HG03457 (cell line): ENCODE data around the gene OR5B21.

Experiments used
- ATAC-seq: cut with Tn5 transposase; IDR thresholded peaks from one replicate; pipeline ENCODE4 v1.9.1; 2021; ENCODE audit warnings: moderate number of reproducible peaks; ENCODE audit not compliant: unreplicated experiment

The OR5B21 gene

DNA sequence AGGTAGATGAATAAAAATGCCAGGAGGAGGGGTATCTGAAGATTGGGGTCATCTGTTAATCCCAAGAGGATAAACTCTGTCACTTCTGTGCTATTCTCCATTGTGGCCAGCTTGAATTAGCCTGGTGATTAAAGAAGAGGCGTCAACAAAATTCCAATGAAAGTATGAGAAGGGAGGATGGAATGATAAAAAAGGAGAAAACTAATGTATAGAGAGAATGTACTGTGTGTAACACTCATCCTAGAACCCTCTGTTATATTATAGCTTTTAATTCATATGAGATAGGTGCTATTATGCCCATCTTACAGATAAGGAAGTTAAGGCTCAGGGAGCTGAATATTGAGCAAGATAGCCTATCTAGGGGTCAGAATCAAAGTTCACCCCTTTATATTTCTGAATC, at the start of gene OR5B21:
TSS of gene OR5B21 (minus strand) at position 101 of the 400 bp plus-strand sequence. CDS start at position 101, 0 bp downstream.
- ATAC-seq: no peak

DNA sequence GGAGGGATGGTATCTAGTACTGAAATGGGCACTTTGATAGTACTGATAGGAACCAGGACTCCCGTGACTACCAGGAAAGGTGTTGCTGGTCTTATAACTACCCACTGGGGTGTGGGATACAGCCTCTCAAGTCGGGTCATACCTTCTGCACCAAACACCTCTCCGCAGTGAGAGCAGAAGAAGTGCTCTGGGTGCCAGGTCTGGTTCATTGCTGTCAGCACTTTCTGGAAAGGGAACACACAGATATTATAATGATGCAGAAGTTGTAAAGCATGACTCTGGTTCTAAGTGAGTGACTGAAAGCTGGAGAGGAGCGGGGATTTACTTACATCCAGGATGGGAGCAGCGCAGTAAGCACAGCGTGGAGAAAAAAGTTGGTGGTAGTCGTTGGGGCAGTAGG, 41.7 kb upstream of the OR5B21 start:
- ATAC-seq: no peak

DNA sequence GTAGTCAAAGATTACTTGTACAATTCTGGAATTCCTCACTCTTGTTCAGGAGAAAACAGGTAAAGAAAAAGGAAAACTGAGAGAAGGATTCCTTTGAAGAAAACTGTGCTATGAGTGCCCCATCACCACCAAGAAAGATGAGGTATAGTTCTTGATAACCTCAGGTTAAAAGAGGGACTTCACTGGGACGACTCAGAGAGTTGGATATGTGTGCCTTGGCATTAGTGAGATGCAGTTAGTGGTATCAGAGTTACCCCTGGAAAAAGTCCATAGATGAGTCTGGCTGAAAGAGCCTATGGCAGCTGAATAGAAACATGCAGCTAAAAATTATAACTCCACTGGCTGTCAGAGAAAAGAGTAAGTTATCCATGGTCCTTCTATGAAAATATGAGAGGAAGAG, 38.9 kb upstream of the OR5B21 start:
- no peak for ATAC-seq

DNA sequence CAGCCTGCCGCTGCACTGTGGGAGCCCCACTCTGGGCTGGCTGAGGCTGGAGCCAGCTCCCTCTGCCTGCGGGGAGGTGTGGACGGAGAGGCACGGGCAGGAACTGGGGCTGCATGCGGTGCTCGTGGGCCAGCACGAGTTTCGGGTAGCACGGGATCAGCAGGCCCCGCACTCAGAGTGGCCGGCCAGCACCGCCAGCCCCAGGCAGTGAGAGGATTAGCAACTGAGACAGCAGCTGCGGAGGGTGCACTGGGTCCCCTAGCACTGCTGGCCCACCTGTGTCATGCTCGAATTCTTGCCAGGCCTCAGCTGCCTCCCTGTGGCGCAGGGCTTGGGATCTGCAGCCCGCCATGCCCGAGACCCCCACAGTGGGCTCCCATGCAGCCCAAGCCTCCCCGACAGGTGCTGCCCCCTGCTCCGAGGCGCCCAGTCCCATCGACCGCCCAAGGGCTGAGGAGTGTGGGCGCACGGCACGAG, 24.0 kb upstream of the OR5B21 start:
- ATAC-seq: no peak

- ATAC-seq: no peak
These were observed 22.3 kb upstream of the OR5B21 start for GRCh38 chr11:58530236-58530635.

- ATAC-seq: no peak
These were observed 19.5 kb upstream of the OR5B21 start for GRCh38 chr11:58527429-58527828.

DNA sequence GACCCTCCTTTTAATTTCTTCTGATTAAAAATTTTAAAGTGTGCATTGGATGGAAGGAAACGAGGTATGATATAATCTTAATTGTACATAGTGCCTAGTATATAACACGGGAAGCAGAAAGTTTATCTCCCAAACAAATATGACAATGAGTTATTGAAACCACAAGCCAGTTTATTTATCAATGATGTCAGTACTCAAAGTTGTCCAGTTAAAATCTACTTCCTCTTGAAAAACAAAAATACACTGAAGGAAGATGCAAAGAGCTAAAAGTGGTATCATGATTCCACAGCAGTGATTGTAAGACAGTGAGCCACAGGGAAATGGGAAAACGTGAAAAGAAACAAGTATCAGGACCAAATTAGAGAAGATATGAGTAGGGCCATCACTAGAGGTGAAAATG, 18.8 kb upstream of the OR5B21 start:
- no peak for ATAC-seq

DNA sequence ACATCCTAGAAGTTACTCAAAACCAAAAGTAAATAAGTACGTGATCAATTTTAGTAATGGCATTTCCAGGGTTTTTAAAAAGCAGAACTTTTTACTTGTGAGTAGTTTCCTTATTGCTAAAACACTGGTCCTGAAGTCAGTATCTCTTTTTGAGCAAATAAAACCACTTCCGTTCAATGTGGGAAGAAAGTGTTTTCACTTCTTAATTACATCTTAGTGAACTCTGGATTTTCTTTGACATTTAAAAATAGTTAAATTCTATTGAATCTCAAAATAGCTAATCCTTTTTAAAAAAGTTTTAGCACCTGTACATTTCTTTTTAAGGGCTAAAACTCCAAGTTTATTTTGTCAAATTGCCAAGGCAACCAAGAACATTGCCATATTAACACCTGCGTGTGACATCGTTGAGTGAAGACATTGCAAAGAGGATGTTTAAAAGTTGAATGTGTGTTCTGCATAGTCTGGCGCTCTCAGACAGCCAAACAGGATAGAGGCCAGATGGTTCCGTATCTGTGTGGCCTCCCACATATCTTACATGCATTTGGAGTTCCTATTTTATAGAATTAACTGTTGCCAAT, 17.2 kb upstream of the OR5B21 start:
- ATAC-seq: peak; percentile 82

DNA sequence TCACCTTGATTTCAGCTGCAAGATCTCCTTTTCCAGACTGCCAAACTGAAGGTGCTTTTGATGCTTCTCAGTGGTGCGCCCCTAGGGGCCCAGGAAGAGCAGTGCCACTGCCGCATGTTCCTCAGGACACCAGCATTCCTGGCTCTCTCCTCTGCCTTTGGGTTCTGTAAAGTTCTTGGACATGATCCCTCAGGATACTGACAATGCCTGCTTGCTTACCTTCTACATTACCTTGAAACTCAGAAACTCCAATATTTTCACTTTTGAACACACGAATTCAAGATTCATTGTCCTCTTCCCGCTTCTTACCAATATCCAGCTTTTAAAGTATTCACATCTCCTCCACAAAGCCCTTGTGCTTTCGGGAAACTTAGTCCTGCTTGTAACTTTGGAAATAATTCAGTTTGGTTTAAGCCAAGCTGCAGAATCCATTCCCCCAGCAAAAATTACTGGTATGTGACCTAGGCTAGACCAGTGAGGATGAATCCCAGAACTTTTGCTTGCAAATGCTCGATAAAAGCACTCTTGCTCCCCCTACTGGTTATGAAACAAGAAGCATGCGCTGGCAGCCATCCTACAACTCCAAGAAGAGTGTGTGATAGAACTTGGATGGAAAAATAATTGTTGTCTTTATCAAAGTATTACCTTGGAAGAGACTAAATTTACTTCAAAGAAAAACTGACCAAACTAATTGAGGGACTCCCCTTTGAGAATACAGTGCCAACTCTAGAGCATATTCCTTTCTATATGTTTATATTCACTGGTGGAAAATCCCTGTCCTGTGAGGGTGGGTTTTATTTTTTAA, 16.5 kb upstream of the OR5B21 start:
- peak; percentile 29 for ATAC-seq

- no peak for ATAC-seq
These were observed 6.0 kb upstream of the OR5B21 start for GRCh38 chr11:58513747-58514367.

- no peak for ATAC-seq
These were observed 3.7 kb upstream of the OR5B21 start for GRCh38 chr11:58511636-58512035.

GRCh38 chr11:58509748-58510147, 1.8 kb upstream of the OR5B21 start:
- ATAC-seq: no peak

DNA sequence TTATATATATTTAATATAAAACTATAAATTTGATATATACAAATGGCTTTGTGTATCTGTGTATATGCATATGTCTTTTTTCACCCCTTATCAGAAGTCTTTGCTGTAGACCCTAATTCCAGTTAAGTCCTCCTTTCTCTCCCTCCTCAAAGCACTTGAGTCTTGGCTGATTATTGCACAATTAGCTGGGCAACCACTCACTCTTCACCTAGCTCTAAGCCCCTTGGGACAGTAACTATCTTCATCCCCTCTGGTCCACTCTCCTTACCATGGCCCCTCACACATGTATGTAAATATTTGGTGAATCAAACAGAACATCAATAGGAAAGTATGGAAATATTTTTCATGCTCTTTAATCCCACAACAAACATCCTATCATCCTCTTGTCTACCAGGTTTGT, 909 bp upstream of the OR5B21 start:
- no peak for ATAC-seq

GRCh38 chr11:58507355-58507754, 550 bp downstream of the OR5B21 start:
- no peak for ATAC-seq

DNA sequence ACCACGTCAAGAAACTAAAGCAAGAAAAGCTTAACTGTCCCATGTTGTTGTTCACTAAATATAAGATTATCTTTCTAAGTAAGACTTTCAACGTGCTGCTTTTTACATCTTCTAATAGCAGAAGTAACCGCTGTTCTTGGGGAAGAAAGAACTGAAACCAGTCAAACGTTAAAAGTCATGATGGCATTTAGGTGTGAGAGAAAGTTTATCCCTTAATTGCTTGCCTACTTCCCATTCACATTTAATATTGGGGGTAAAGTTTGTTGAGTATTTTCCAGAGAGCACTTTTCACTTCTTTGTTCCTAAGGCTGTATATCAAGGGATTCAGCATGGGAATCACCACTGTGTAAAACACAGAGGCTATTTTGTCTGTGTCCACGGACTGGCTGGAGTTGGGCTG, 970 bp downstream of the OR5B21 start:
- no peak for ATAC-seq

GRCh38 chr11:58505849-58506248, 2.1 kb downstream of the OR5B21 start:
- no peak for ATAC-seq

DNA sequence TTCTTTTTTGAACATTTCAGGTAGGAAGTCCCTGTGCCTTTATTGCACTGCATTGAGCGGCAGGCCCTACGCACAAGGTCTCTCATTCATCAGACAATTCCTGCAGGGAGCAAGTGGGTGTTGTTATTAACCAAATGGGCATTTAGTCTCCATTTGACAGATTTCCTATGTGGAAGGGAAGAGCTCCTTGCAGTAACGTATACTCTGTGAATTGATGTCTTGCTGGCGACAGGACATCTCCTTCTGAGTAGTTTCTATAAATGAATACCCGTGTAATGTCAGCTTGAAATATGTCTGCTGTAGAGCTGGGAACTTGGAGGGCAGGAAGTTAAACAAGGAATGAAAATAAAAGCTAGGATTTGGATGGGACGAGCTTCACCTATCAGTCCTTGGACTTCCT, 3.7 kb downstream of the OR5B21 start:
- ATAC-seq: no peak

DNA sequence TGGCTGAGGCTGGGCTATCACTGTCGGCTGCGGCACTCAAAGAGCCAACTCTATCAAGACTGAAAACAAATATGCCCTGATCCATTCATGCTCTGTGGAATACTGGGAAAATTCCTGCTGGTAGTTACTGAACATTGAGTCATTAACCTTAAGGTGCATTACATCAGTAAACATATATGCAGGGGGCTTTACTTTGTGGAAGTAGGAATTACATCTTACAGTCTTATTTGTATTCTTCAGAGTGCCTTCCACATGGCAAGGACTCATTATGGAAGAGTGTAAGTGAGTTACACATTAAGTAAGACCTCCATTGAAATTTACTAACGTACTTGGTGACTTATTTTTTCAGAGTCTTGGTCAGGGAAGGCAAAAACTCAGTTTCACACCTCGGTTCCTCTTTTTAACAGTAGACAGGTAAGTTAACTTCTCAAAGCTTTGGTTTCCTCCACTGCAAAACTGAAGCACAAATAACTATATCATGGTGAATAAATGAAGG, 4.5 kb downstream of the OR5B21 start:
- peak; percentile 94 for ATAC-seq

- no peak for ATAC-seq
These were observed 5.9 kb downstream of the OR5B21 start for GRCh38 chr11:58502004-58502403.

DNA sequence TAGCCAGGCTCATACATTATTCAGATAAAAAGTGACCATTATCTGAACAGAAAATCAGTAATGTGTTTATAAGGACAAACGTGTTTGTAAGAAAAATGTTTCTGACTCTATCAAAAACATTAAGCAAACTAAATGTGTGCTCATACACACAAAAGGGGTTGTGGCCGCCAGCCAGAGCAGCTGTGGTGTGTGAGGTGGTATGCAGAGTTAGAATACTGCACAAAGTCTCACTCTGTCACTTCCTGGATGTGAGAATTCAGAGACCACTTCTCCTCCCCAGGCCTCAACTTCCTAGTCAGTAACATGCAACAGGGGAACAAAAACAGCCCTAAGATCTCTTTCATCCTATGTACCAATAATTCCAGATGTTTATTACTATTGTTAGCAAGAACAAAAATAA, 9.4 kb downstream of the OR5B21 start:
- no peak for ATAC-seq

GRCh38 chr11:58497951-58498350, 10.0 kb downstream of the OR5B21 start:
- ATAC-seq: no peak

DNA sequence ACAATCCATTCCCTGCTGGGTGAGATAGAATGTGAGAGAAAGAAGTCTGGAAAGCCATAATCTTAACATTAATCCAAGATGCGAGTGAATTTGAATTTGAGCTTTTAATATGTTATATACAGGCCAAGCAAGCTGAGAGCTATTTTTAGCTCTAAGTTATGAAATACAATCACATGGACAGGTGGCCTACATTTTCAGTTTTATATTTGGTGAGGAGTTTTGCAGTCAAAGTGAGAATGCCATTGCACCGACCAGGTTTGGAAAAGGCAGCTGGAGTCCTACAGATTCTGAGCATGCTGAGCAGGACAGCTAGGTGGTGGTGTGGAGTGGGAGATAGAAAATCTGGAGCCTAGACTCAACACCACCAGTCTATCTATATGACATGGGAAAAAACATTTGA, 12.0 kb downstream of the OR5B21 start:
- ATAC-seq: no peak
